ENCODE data around the gene ERC1.
A peak's percentile ranks its signal among the peaks of the same experiment; 100 is the strongest.

ERC1 gene

GRCh38 chr12:1474041-1474573, 483.1 kb downstream of the ERC1 start:
- no peaks in the 10 kb centered on the region for H3K27me3 ChIP-seq
- peaks cover 47% of the 10 kb centered on the region for H3K4me1 ChIP-seq
- H3K36me3 ChIP-seq, result no peaks in the 10 kb centered on the region
- H4K20me1 ChIP-seq, result no peaks in the 10 kb centered on the region
- H3K27ac ChIP-seq, result peak overlapping the region; percentile 28
- no peaks in the 10 kb centered on the region for H3K9me3 ChIP-seq
- TF ChIP-seq Cebpa-rat (IDR thresholded peaks at IDR 0.05), result no peak
- H3K4me2 ChIP-seq, result peak overlapping the region; percentile 71
- H3K4me3 ChIP-seq, result no peak overlapping the region
- H3K9ac ChIP-seq, result peak overlapping the region; percentile 3; the same call in 1 of the 2 replicates

- no peaks in the 10 kb centered on the region for H3K36me3 ChIP-seq
- H4K20me1 ChIP-seq, result no peaks in the 10 kb centered on the region
- peaks cover 47% of the 10 kb centered on the region for H3K4me1 ChIP-seq
- 0 out of 2 replicates have a peak overlapping the region, but pooled peaks have one; percentile 3 for H3K9ac ChIP-seq
- H3K4me2 ChIP-seq, result peak overlapping the region; percentile 71
- peak overlapping the region; percentile 28; the same call in 1 of the 2 replicates for H3K27ac ChIP-seq
- no peak for TF ChIP-seq Cebpa-rat (IDR thresholded peaks at IDR 0.05)
- no peaks in the 10 kb centered on the region for H3K9me3 ChIP-seq
- no peak overlapping the region for H3K4me3 ChIP-seq
- no peaks in the 10 kb centered on the region for H3K27me3 ChIP-seq
Measured at GRCh38 chr12:1474574-1475153, 483.6 kb downstream of the ERC1 start.

- no peak for TF ChIP-seq Cebpa-rat (IDR thresholded peaks at IDR 0.05)
- no peak overlapping the region for H3K27ac ChIP-seq
- no peak overlapping the region for H3K4me2 ChIP-seq
- H3K4me3 ChIP-seq, result no peak overlapping the region
- no peaks in the 10 kb centered on the region for H4K20me1 ChIP-seq
- peaks cover 9% of the 10 kb centered on the region for H3K4me1 ChIP-seq
- peaks cover 6% of the 10 kb centered on the region; the same call in 1 of the 2 replicates for H3K36me3 ChIP-seq
- no peaks in the 10 kb centered on the region for H3K27me3 ChIP-seq
- no peaks in the 10 kb centered on the region for H3K9me3 ChIP-seq
- no peak overlapping the region for H3K9ac ChIP-seq
Measured at GRCh38 chr12:1479645-1480044, 488.6 kb downstream of the ERC1 start.

- H3K27ac ChIP-seq, result no peak overlapping the region
- peaks cover 6% of the 10 kb centered on the region; the same call in 1 of the 2 replicates for H3K36me3 ChIP-seq
- no peak for TF ChIP-seq Cebpa-rat (IDR thresholded peaks at IDR 0.05)
- H3K4me3 ChIP-seq, result no peak overlapping the region
- H3K4me2 ChIP-seq, result no peak overlapping the region
- no peaks in the 10 kb centered on the region for H3K9me3 ChIP-seq
- H3K4me1 ChIP-seq, result no peaks in the 10 kb centered on the region
- H4K20me1 ChIP-seq, result no peaks in the 10 kb centered on the region
- no peak overlapping the region for H3K9ac ChIP-seq
- H3K27me3 ChIP-seq, result no peaks in the 10 kb centered on the region
Measured at GRCh38 chr12:1481326-1481725, 490.3 kb downstream of the ERC1 start.

- no peaks in the 10 kb centered on the region for H4K20me1 ChIP-seq
- no peak overlapping the region for H3K9ac ChIP-seq
- H3K4me2 ChIP-seq, result no peak overlapping the region
- no peaks in the 10 kb centered on the region for H3K4me1 ChIP-seq
- no peak overlapping the region for H3K4me3 ChIP-seq
- no peaks in the 10 kb centered on the region for H3K9me3 ChIP-seq
- TF ChIP-seq Cebpa-rat (IDR thresholded peaks at IDR 0.05), result no peak
- no peak overlapping the region for H3K27ac ChIP-seq
- H3K27me3 ChIP-seq, result no peaks in the 10 kb centered on the region
- peaks cover 6% of the 10 kb centered on the region; the same call in 1 of the 2 replicates for H3K36me3 ChIP-seq
Measured at GRCh38 chr12:1481906-1482305, 490.9 kb downstream of the ERC1 start.

GRCh38 chr12:1488908-1489381, 497.9 kb downstream of the ERC1 start:
- peaks cover 43% of the 10 kb centered on the region for H3K36me3 ChIP-seq
- H3K9ac ChIP-seq, result no peak overlapping the region
- H3K4me2 ChIP-seq, result peak overlapping the region; percentile 51
- no peak for TF ChIP-seq Cebpa-rat (IDR thresholded peaks at IDR 0.05)
- H4K20me1 ChIP-seq, result no peaks in the 10 kb centered on the region
- no peaks in the 10 kb centered on the region for H3K27me3 ChIP-seq
- no peaks in the 10 kb centered on the region for H3K9me3 ChIP-seq
- no peak overlapping the region for H3K4me3 ChIP-seq
- 0 out of 2 replicates have a peak overlapping the region, but pooled peaks have one; percentile 5 for H3K27ac ChIP-seq
- peaks cover 13% of the 10 kb centered on the region for H3K4me1 ChIP-seq

GRCh38 chr12:1491983-1492697, 501.1 kb downstream of the ERC1 start:
- Histone ChIP-seq H3K4me1 (peaks cover 13% of the 10 kb centered on the region), H3K27ac (no peak overlapping the region), H4K20me1 (no peaks in the 10 kb centered on the region; the same call in 1 of the 2 replicates), H3K9ac (no peak overlapping the region), H3K36me3 (peaks cover 50% of the 10 kb centered on the region), H3K4me2 (no peak overlapping the region), H3K27me3 (no peaks in the 10 kb centered on the region), H3K9me3 (no peaks in the 10 kb centered on the region), H3K4me3 (no peak overlapping the region)
- TF ChIP-seq Cebpa-rat (IDR thresholded peaks at IDR 0.05), result no peak

- H3K9ac ChIP-seq, result no peak overlapping the region
- no peaks in the 10 kb centered on the region; the same call in 1 of the 2 replicates for H4K20me1 ChIP-seq
- peaks cover 11% of the 10 kb centered on the region for H3K4me1 ChIP-seq
- H3K9me3 ChIP-seq, result no peaks in the 10 kb centered on the region
- peaks cover 50% of the 10 kb centered on the region for H3K36me3 ChIP-seq
- TF ChIP-seq Cebpa-rat (IDR thresholded peaks at IDR 0.05), result no peak
- H3K4me2 ChIP-seq, result no peak overlapping the region
- H3K27me3 ChIP-seq, result no peaks in the 10 kb centered on the region
- H3K4me3 ChIP-seq, result no peak overlapping the region
- H3K27ac ChIP-seq, result no peak overlapping the region
Measured at GRCh38 chr12:1493781-1494565, 502.9 kb downstream of the ERC1 start.

- H3K36me3 ChIP-seq, result peaks cover 44% of the 10 kb centered on the region
- peaks cover 11% of the 10 kb centered on the region; the same call in 1 of the 2 replicates for H3K4me1 ChIP-seq
- no peaks in the 10 kb centered on the region for H3K27me3 ChIP-seq
- no peak overlapping the region for H3K4me2 ChIP-seq
- no peak overlapping the region for H3K9ac ChIP-seq
- no peak overlapping the region for H3K4me3 ChIP-seq
- no peak overlapping the region for H3K27ac ChIP-seq
- no peaks in the 10 kb centered on the region for H3K9me3 ChIP-seq
- no peak for TF ChIP-seq Cebpa-rat (IDR thresholded peaks at IDR 0.05)
- no peaks in the 10 kb centered on the region; the same call in 1 of the 2 replicates for H4K20me1 ChIP-seq
Measured at GRCh38 chr12:1494856-1495255, 503.8 kb downstream of the ERC1 start.
